HG03354 (cell line): Measurements from ENCODE around the gene USP40.

ENCODE experiments used
- ATAC-seq: cut with Tn5 transposase; IDR thresholded peaks from one replicate; pipeline ENCODE4 v1.9.1; 2021; ENCODE audit warnings: mild to moderate bottlenecking; ENCODE audit not compliant: unreplicated experiment, poor library complexity, severe bottlenecking

Gene USP40

GRCh38 chr2:233449081-233449901 lies 117.3 kb downstream of the USP40 start:
- no peak for ATAC-seq

GRCh38 chr2:233448575-233448974 lies 118.0 kb downstream of the USP40 start:
- no peak for ATAC-seq

- no peak for ATAC-seq
These were observed 118.4 kb downstream of the USP40 start for GRCh38 chr2:233448220-233448559.

- ATAC-seq: no peak
These were observed 118.9 kb downstream of the USP40 start for GRCh38 chr2:233447506-233448219.

- no peak for ATAC-seq
These were observed 119.8 kb downstream of the USP40 start for GRCh38 chr2:233446606-233447305.

GRCh38 chr2:233446121-233446520 lies 120.5 kb downstream of the USP40 start:
- ATAC-seq: no peak

GRCh38 chr2:233445152-233445830 lies 121.3 kb downstream of the USP40 start:
- no peak for ATAC-seq

GRCh38 chr2:233444501-233444900 lies 122.1 kb downstream of the USP40 start:
- no peak for ATAC-seq

- peak; percentile 71 for ATAC-seq
These were observed 122.9 kb downstream of the USP40 start for GRCh38 chr2:233443511-233444183.

GRCh38 chr2:233442028-233442310 lies 124.6 kb downstream of the USP40 start:
- ATAC-seq: no peak

GRCh38 chr2:233441161-233442027 lies 125.2 kb downstream of the USP40 start:
- no peak for ATAC-seq

- no peak for ATAC-seq
These were observed 125.9 kb downstream of the USP40 start for GRCh38 chr2:233440714-233441113.

- no peak for ATAC-seq
These were observed 126.3 kb downstream of the USP40 start for GRCh38 chr2:233440314-233440713.

- no peak for ATAC-seq
These were observed 127.4 kb downstream of the USP40 start for GRCh38 chr2:233439191-233439590.

- ATAC-seq: no peak
These were observed 127.9 kb downstream of the USP40 start for GRCh38 chr2:233438573-233439147.

- ATAC-seq: no peak
These were observed 129.1 kb downstream of the USP40 start for GRCh38 chr2:233437439-233437955.

GRCh38 chr2:233436691-233437438 lies 129.7 kb downstream of the USP40 start:
- no peak for ATAC-seq

- no peak for ATAC-seq
These were observed 130.4 kb downstream of the USP40 start for GRCh38 chr2:233436191-233436581.
